HUDEP-2 (cell line): ENCODE data around the gene CIDEA.

Experiments used
- DNase-seq, 76 experiments: peaks; one replicate each; lab custom pipeline; 2025; ENCODE audit not compliant: unreplicated experiment in 76 of 76; lab: John Stamatoyannopoulos, UW

CIDEA gene

GRCh38 chr18:12315490-12315889 lies 61.3 kb downstream of the CIDEA start:
- DNase-seq, result peak in 67 of 76 experiments; percentile 2 to 95 (median 46)

GRCh38 chr18:12315911-12316310 lies 61.8 kb downstream of the CIDEA start:
- DNase-seq, result peak in 73 of 76 experiments; percentile 19 to 98 (median 76)

- DNase-seq, result no peak
Measured at GRCh38 chr18:12317664-12318333, 63.6 kb downstream of the CIDEA start.

- DNase-seq, result no peak
Measured at GRCh38 chr18:12318334-12318697, 64.2 kb downstream of the CIDEA start.

GRCh38 chr18:12318857-12319256 lies 64.7 kb downstream of the CIDEA start:
- DNase-seq, result no peak

- no peak for DNase-seq
Measured at GRCh38 chr18:12321333-12321732, 67.2 kb downstream of the CIDEA start.

GRCh38 chr18:12324991-12325725 lies 71.0 kb downstream of the CIDEA start:
- DNase-seq, result no peak

- no peak for DNase-seq
Measured at GRCh38 chr18:12325726-12326245, 71.6 kb downstream of the CIDEA start.

- no peak for DNase-seq
Measured at GRCh38 chr18:12326711-12327460, 72.7 kb downstream of the CIDEA start.
